GM18858 (cell line): ENCODE measurements around the gene RBM38.

Source experiments
- ATAC-seq: cut with Tn5 transposase; IDR thresholded peaks from one replicate; pipeline ENCODE4 v1.9.1; 2021; ENCODE audit not compliant: unreplicated experiment

RBM38 gene

GRCh38 chr20:57389695-57390603 lies 1.2 kb upstream of the RBM38 start:
- no peak for ATAC-seq

DNA sequence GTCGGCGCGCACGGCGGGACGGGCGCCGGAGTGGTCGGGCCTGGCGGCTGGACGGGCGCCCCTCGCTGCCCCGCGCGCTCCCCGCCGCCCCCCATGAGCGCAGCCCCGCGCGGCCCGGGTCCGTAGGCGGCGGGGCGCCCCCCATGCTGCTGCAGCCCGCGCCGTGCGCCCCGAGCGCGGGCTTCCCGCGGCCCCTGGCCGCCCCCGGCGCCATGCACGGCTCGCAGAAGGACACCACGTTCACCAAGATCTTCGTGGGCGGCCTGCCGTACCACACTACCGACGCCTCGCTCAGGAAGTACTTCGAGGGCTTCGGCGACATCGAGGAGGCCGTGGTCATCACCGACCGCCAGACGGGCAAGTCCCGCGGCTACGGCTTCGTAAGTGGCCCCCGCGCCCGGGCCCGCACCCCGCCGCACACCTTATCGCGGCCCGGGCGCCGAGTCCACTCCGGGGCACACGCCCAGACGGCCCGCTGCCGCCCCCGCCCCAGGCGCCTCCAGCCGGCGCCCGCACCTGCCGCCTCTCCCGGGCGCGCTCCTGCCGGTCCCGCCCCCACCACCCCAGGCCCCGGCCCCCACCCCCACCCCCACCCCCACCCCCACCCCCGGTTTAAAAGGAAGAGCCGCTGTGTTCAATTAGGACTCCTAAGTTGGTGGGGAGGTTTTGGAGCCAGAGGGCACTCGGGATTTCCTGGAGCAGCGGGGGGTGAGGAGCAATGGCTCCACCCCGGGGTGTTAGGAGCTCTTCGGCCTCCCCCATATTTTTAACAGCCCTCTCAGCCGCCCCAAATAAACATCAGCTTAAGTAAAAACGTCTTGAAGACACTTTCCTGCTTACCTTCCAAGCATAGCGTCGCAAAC lies 474 bp downstream of the RBM38 start:
- no peak for ATAC-seq

- ATAC-seq, result no peak
Measured at GRCh38 chr20:57392512-57393271, 1.5 kb downstream of the RBM38 start.

DNA sequence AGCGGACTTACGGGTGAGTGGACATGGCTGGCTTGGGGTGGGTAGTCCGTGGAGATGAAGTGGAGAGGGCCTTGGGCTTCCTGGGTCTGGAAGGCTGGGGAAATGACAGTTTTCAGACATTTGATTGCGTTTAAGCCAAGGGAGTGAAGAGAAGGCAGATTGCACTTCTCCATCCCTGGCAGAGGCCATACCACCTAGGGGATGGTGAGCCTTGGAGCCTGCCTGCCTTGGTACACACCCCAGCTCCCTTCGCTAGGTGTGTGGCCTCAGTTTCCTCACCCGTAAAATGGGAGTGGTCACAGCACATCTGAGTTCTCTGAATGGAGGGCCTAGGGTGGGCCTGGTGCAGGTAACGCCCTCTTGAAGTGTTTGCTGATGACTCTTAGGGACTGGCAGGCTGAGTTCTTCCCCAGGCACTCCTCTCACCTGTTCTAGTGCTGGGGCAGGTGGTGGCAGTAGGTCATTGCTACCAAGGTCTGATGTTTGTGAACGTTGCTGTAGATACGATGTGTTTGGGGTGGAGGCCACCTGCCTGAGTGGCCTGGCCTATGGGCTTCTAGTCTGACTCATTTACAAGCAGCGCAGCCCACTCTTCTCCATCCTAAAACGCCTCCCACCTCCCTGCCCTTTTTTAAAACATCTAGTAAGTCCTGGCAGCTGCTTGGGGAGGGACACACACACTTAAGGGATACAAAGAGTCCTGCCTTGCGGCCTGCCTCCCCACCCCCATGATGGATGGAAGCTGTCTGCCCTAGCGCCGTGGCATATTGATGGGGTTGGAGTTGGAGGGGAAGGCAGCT lies 2.3 kb downstream of the RBM38 start:
- no peak for ATAC-seq

- ATAC-seq, result no peak
Measured at GRCh38 chr20:57394121-57395082, 3.2 kb downstream of the RBM38 start.

GRCh38 chr20:57395111-57395966 lies 4.1 kb downstream of the RBM38 start:
- ATAC-seq, result no peak

- ATAC-seq, result no peak
Measured at GRCh38 chr20:57396212-57396983, 5.2 kb downstream of the RBM38 start.

DNA sequence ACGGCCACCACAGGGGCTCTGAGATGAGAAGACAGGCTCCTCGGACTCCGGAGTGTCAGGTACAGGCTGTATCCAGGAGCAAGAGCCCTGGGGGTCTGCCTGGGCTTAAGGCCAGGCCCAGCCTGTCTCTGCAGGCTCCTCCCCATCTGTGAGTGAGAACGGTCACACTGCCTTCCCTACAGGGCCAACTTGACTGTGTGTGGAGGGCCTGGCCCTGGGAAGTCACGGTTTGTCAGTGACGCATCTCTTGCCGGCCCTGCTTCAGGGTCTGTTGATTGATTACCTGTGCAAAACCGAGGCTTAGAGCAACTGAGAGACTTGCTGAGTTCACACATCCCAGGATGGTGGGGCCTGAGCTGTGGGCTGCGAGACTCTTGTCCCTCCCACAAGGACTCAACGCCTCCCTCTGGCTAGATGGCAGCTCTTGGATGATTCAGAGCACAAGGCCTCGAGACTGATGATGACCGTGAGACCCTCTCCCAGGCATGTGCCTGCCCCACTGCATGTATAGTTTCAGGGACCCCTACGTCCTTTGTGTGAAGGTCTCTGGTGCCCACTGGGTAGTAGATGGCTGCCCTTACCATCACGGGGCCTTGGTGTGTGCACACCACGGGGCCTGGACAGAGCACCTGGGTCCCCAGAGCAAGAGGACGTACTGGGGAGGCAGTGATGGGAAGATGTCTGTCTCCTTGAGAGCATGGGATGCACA lies 5.9 kb downstream of the RBM38 start:
- ATAC-seq, result no peak

DNA sequence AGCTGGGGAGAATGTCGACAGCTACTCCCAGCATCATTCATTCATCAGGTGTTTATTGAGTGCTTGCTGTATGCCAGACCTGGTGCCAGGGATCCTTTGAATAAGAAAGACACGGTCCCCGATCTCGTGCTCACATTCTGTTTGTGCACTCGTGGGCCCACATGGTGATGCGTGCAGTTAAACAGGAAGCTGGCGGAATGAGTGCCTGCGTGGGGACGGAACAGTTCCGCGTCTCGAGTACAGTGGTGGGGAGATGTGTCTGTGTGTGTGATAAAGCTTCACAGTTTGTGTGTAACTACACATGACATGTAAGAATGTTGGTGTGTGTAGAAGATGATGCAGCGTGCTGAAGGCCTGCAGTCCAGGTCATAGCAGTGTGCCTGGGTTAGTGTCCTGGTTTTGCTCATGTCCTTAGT lies 6.5 kb downstream of the RBM38 start:
- peak; percentile 1 for ATAC-seq

GRCh38 chr20:57398231-57398821 lies 7.1 kb downstream of the RBM38 start:
- peak; percentile 43 for ATAC-seq

- ATAC-seq, result no peak
Measured at GRCh38 chr20:57398901-57399535, 7.8 kb downstream of the RBM38 start.

DNA sequence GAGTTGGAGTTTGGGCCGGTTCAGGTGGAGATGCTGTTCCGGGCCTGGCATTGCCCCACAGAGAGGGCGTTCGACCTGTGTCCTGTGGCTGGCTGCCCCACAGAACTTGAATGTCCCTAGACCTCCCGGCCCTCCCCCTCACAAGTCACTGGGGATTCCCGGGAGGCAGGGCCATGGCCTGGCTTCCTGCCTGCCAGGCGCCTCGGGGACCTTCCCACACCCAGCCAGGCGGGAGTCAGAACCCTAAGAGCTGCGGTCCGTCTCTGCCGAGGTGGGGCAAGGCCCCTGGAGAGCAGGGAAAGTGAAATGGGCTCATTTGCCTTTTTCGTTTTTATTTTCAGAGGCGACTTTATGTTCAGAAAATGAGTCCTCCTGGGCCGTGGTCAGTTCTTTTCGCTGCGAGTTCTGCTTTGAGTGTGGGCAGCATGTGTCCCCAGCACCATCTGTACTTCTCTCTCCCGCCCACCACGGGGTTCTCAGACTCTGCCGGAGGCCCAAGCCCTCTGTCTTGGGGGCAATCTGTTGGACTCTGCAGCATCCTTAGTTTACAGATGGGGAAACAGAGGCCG lies 8.5 kb downstream of the RBM38 start:
- peak; percentile 32 for ATAC-seq

DNA sequence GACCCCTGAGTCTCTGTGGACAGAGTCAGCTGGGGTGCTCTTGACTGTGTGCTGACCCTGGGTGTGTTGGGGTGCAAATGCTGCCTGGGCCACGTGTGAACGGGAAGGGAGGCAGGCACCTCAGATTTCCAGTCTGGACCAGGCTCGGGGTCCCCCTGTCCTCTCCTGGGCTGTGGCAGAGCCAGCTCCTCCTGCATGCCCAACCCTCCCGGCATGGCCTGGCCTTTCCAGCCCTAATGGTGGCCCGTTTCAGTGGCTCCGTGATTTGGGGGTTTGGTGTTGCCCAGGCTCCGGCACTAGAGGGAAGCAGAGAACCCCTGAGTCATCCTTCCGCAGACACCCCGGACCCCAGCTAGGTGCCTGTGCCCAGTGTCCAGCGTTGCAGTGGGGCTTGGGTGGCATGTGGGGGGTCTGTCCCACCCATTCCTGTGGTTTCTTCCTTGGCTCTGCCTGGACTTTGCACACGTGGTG lies 9.1 kb downstream of the RBM38 start:
- no peak for ATAC-seq

DNA sequence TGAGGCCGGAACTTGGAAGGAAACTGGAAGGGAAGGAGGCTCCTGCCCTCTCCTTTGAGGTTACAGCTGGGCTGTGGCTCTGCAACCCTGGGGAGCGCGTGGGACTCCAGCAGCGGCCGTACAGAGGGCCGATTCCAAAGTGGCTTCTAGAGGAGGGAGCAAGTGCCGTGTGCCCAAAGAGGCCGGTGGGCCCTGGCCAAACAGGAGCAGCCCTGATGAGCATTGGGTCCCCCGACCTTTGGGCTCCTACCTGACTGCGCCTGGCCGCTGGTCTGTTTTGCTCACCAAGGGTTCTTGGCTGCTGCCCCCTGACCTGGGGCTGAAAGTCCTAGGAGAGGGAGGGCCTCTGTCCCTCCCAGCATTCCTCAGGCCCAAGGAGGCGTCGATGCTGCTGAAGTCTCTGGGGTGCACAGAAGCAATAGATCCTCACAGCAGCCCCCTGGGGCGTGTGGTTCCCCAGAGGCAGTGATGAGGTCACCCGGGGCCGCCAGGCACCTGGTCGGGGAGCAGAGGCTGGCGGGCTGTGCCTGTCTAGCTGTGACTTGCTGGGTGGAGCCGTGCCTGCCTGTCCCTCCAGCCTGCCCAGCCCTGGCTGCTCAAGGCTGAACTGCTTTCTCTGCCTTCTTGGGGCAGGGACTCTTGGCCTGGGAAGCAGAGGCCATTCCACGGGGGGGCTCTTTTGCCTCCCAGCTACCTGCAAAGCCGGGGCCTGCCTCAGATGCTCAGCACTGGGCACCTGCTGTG lies 9.8 kb downstream of the RBM38 start:
- no peak for ATAC-seq

DNA sequence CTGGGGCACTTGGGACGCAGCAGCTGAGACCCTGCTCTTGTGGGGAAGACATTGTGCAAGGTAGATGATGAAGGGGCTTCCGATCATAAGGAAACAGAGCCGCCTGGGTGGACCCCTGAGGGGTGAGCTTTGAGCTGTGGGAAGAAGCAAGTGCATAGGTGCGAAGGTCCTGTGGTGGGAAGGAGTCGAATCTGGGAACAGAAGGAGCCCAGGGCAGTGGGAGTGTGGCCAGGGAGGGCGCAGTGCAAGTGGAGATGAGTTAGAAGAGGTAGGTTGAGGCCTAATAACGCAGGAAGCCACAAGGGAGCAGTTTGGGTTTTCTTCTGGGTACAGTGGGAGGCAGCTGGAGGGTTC lies 10.3 kb downstream of the RBM38 start:
- ATAC-seq, result no peak
